ENCODE results near the gene RBBP5. TPM values are rescaled to one million over a fixed set of nuclear protein-coding genes. Genes with fewer than 3 reads are reported as not detected.

The RBBP5 gene
- total RNA-seq, 2 experiments from 2014 or later = 25.9 to 27.1 TPM

DNA sequence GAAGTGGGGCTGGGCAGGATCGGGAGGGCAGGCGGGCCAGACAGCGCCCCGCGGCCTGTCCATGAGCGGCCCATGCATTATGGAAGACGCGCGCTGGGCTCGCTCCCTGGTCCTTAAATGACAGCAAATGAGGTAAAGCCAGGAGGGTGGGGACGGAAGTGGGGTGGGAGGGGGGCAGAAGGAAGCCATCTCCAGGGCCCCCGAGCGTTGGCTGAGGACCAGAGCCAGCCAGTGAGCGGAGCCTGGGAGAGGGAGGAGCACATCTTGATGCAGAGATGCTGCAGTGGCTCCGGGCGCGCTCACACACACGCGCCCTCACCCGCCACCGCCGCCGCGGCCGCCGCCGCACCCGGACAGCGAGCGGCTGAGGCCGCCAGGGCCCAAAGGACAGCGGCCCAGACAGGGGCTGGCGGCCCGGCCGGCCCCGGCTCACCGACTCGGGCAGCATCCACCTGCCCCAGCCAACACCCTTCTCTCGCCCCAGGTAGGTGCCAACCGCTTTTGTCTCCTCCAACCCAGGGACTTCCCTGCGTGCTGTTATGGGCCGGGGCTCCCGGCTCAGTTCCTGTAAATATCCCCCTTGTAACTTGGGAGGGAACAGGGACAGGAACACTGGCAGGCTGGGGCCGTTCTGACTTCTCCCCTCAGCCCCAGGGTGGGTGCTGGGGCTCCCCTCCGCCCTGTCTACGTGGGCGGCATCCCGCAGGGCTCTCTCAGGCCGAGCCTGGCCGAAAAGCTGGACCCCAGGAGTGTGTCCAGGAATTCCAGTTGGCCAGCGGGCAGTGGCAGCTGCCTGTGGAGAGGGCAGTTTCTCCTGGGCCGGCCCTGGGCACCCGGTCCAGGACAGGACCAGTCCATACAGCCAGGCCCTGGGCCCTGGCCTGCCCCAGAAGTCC lies 78.6 kb downstream of the RBBP5 start, which contains the start of gene CNTN2:
CNTN2 (plus strand) TSS at position 302 of the 896 bp plus-strand sequence. CDS start 9,974 bp downstream, outside the sequence.
- CTCF ChIA-PET = no interaction called here

DNA sequence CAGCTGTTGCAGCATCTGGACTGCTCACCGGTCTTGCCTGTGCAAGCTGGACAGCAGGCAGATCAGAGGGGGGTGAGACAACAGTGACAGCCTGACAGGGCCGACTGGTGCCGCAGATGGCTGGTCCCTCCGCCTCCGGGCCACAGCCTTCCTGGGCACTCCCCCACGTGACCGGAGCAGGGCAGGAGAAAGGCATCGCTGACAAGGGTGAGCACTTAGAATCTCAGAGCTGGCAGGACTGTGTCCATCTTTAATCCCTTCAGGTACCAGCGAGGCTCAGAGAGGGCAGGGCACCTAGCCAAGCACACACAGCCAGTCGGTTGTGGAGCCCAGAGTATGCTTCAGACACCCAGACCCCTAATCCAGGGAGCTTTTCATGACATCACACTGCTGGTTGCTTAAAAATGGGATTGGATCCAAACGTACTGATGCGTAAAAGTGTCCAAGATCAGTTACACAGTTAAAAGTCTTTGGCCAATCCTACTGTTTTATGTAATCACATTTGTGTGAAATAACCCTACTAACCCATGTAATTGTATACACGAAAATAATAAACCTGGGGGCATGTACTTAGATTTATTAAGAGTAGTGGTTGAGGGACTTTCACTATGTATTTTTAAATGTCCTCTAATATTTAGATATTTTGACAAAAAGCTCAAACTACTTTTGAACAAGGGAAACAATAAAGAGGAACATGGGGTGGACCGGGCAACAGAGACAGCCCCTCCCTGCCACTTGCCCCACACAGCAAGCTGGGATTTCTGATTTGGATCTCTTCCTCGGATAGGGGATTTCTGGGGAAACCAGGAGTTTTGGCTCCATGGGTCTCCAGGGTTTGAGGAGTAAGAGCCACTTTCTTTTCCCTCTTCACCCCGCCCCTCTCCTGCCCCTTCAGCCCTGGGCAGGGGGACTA lies 79.5 kb downstream of the RBBP5 start:
- POLR2A ChIA-PET = no interaction called here

More for the DNA sequence above, 78.6 kb downstream of the RBBP5 start, which contains the start of gene CNTN2:
- POLR2A ChIA-PET = no interaction called here

DNA sequence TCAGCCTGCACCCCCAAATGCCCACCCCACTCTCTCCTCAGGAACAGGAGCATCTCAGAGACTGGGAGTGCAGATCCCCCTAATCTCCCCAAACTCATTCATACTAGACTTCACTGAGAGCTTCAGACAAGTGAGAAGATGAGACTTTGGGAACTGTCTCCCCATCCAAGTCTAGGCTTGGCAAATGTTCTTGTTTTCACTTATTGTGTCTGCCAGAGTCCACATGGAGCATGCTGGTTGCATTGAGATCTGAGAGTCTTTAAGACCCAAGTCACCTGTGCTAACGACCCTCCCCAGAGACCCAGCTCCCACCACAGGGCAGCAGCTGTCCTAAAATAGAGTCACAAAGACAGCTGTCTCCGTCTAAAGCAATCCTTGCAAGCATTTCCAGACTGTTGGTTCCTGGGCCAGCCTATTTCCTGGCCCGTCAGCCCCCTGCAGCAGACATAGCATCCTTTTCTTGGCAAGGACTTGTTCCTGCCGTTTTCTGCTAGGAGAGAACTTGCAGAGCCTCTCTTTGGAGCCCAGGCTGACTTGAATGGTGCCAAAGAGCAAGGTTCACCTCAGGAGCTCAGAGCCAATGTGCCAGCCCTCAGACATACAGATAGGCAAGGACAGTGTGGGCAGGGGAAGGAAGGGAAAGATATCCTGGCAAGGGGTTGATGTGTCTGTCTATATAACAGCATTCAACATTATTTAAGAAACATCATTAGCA lies 80.6 kb downstream of the RBBP5 start:
- CTCF ChIA-PET = interaction anchor here (1.0 kb wide), 1 partner anchor 20 kb away, joined by 3 read pairs; no protein-coding TSS in a partner anchor

More for the DNA sequence above, 79.5 kb downstream of the RBBP5 start:
- CTCF ChIA-PET = no interaction called here

DNA sequence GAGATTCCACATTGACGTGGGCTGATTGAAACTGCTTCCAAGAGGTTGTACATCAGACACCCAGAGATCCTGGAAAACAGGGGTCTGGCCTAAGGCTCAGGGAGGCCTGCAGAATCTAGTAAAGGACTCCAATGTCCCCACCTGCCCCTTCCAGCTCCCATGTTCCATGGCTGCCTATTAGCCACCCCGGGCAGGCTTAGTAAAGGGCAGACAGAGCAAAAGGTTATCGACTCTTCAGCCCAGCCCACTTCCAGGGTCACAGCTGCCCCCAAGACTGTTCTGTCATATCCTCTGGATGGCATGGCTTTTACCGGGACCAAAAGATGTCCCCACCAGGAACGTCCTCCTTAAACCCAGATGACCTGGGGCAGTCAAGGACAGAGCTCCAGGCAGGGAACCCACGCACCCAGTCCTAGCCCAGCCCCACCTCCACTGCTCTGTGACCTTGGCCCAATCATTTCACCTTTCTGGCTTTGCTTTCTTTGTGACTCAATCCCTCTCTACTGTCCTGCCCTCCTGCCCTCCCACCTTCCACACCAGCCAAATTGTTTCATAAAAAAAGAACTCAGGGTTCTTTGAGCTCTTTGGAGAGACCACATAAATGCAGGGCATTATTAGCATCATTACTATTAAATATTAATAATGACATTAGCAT lies 83.5 kb downstream of the RBBP5 start:
- POLR2A ChIA-PET = no interaction called here
- CTCF ChIA-PET = no interaction called here

More for the DNA sequence above, 80.6 kb downstream of the RBBP5 start:
- POLR2A ChIA-PET = no interaction called here

DNA sequence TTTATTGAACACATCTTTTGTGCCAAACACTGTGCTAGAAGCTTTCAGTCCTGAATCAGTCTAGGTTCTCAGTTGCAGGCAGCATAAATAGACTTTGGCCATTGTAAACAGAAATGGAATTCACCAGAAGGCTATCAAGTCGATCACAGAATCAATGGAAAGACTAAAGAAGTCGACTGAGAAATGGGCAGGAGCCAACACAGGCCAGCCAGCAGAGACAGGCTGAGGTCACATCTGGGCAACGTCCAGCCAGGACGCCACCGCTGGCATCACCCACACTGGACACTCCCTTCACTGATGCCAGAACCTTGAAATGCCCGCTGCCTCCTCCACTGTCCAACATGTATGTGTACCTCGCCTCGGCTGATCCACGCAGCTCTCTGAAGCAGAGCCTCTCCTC lies 84.2 kb downstream of the RBBP5 start:
- POLR2A ChIA-PET = no interaction called here
- CTCF ChIA-PET = interaction anchor here (0.5 kb wide), 1 partner anchor 176 kb away, joined by 5 read pairs; no protein-coding TSS in a partner anchor

Other genes starting within 250 kb of the RBBP5 start
- not detected for gene CNTN2, start 78.8 kb downstream of the RBBP5 start, total RNA-seq
- gene TMEM81, start 37.5 kb downstream of the RBBP5 start, total RNA-seq = 1 to 10 TPM; 2.6 to 3.4 TPM
- 10 to 100 TPM; 18.0 to 18.1 TPM for gene DSTYK, start 89.7 kb upstream of the RBBP5 start, total RNA-seq
- 10 to 100 TPM; 11.4 to 11.8 TPM for gene TMCC2, start 106.0 kb upstream of the RBBP5 start, total RNA-seq
- gene NUAK2, start 199.8 kb upstream of the RBBP5 start, total RNA-seq = 1 to 10 TPM; 1.3 to 1.6 TPM
- gene KLHDC8A, start 234.9 kb upstream of the RBBP5 start, total RNA-seq = not detected